ENCODE data around the gene WDFY2. TPM values are rescaled to one million over a fixed set of nuclear protein-coding genes. Genes with fewer than 3 reads are reported as not detected.

Gene WDFY2
- polyA plus RNA-seq, 6 donors from 2014 or later = 7.6 to 13.6 (median 8.0) TPM

- DNase-seq (peak; percentile 25), ATAC-seq (ENCODE audit: low read depth in 2 of 2) (peak; percentile 94)
- H3K9me3 Mint-ChIP-seq = no peaks in the 10 kb centered on the region
- H3K27me3 Mint-ChIP-seq = no peaks in the 10 kb centered on the region
- H3K36me3 Mint-ChIP-seq = peaks cover 0 to 35% of the 10 kb centered on the region in 2 donors
- peaks cover 23 to 44% (median 23%) of the 10 kb centered on the region in 3 donors for H3K4me1 Mint-ChIP-seq
- peak overlapping the region; percentile 74 to 94 (median 88) for H3K27ac Mint-ChIP-seq
- H3K4me3 Mint-ChIP-seq = peak overlapping the region in 7 of 8 donors; percentile 19 to 81 (median 61)
Observed at GRCh38 chr13:51764184-51765141, 180.2 kb downstream of the WDFY2 start.

- no peak for ATAC-seq (ENCODE audit: low read depth in 2 of 2)
- no peak for DNase-seq
- Mint-ChIP-seq H3K36me3 (peaks cover 0 to 29% of the 10 kb centered on the region in 2 donors), H3K9me3 (no peaks in the 10 kb centered on the region), H3K27ac (peak overlapping the region in 5 of 6 donors; percentile 74 to 94 (median 89)), H3K4me1 (peaks cover 23 to 44% (median 23%) of the 10 kb centered on the region in 3 donors), H3K4me3 (peak overlapping the region in 2 of 8 donors; percentile 23 to 62), H3K27me3 (no peaks in the 10 kb centered on the region)
Observed at GRCh38 chr13:51765142-51765515, 180.9 kb downstream of the WDFY2 start.

- Mint-ChIP-seq H3K27ac (peak overlapping the region in 1 of 6 donors; percentile 81), H3K9me3 (no peaks in the 10 kb centered on the region), H3K4me3 (no peak overlapping the region), H3K4me1 (peaks cover 19 to 44% (median 23%) of the 10 kb centered on the region in 3 donors), H3K36me3 (peaks cover 0 to 14% of the 10 kb centered on the region in 2 donors), H3K27me3 (no peaks in the 10 kb centered on the region)
- no peak for ATAC-seq (ENCODE audit: low read depth in 2 of 2)
- DNase-seq = no peak
Observed at GRCh38 chr13:51767100-51767499, 182.8 kb downstream of the WDFY2 start.

GRCh38 chr13:51768378-51768921 lies 184.2 kb downstream of the WDFY2 start:
- DNase-seq (no peak), ATAC-seq (ENCODE audit: low read depth in 2 of 2) (no peak)
- Mint-ChIP-seq H3K4me1 (peaks cover 11 to 30% (median 11%) of the 10 kb centered on the region in 3 donors), H3K36me3 (peaks cover 4 to 8% of the 10 kb centered on the region in 2 donors), H3K27me3 (no peaks in the 10 kb centered on the region), H3K4me3 (peak overlapping the region in 1 of 8 donors; percentile 22), H3K27ac (peak overlapping the region in 1 of 6 donors; percentile 33), H3K9me3 (no peaks in the 10 kb centered on the region)

- H3K27ac Mint-ChIP-seq = no peak overlapping the region
- no peak for DNase-seq
- H3K36me3 Mint-ChIP-seq = peaks cover 4 to 8% of the 10 kb centered on the region in 2 donors
- no peaks in the 10 kb centered on the region for H3K27me3 Mint-ChIP-seq
- ATAC-seq (ENCODE audit: low read depth in 2 of 2) = no peak
- H3K9me3 Mint-ChIP-seq = no peaks in the 10 kb centered on the region
- H3K4me3 Mint-ChIP-seq = peak overlapping the region in 1 of 8 donors; percentile 22
- peaks cover 9 to 25% (median 10%) of the 10 kb centered on the region in 3 donors for H3K4me1 Mint-ChIP-seq
Observed at GRCh38 chr13:51768976-51769375, 184.7 kb downstream of the WDFY2 start.

- Mint-ChIP-seq H3K36me3 (peaks cover 4 to 8% of the 10 kb centered on the region in 2 donors), H3K4me1 (peaks cover 3 to 19% (median 4%) of the 10 kb centered on the region in 3 donors), H3K27ac (peak overlapping the region in 2 of 6 donors; percentile 80 to 92), H3K4me3 (peak overlapping the region in 1 of 8 donors; percentile 31), H3K9me3 (no peaks in the 10 kb centered on the region), H3K27me3 (no peaks in the 10 kb centered on the region)
- ATAC-seq (ENCODE audit: low read depth in 2 of 2) (no peak), DNase-seq (no peak)
Observed at GRCh38 chr13:51769455-51770127, 185.3 kb downstream of the WDFY2 start.

GRCh38 chr13:51770160-51770559 lies 185.9 kb downstream of the WDFY2 start:
- H3K4me1 Mint-ChIP-seq = peaks cover 0 to 15% (median 0%) of the 10 kb centered on the region in 3 donors
- no peak overlapping the region for H3K4me3 Mint-ChIP-seq
- DNase-seq (no peak), ATAC-seq (ENCODE audit: low read depth in 2 of 2) (no peak)
- H3K27ac Mint-ChIP-seq = peak overlapping the region in 2 of 6 donors; percentile 7 to 92
- H3K27me3 Mint-ChIP-seq = no peaks in the 10 kb centered on the region
- H3K9me3 Mint-ChIP-seq = no peaks in the 10 kb centered on the region
- H3K36me3 Mint-ChIP-seq = peaks cover 4 to 8% of the 10 kb centered on the region in 2 donors

- Mint-ChIP-seq H3K4me3 (no peak overlapping the region), H3K36me3 (peaks cover 4 to 8% of the 10 kb centered on the region in 2 donors), H3K9me3 (no peaks in the 10 kb centered on the region), H3K27me3 (no peaks in the 10 kb centered on the region), H3K27ac (peak overlapping the region in 2 of 6 donors; percentile 7 to 32), H3K4me1 (peaks cover 0 to 10% (median 0%) of the 10 kb centered on the region in 3 donors)
- no peak for DNase-seq
- ATAC-seq (ENCODE audit: low read depth in 2 of 2) = peak in 1 of 2 donors; percentile 58
Observed at GRCh38 chr13:51770681-51771417, 186.6 kb downstream of the WDFY2 start.

- Mint-ChIP-seq H3K36me3 (peaks cover 3 to 4% of the 10 kb centered on the region in 2 donors), H3K4me1 (peaks cover 0 to 5% (median 0%) of the 10 kb centered on the region in 3 donors), H3K4me3 (no peak overlapping the region), H3K27ac (peak overlapping the region in 4 of 6 donors; percentile 37 to 68 (median 55)), H3K9me3 (no peaks in the 10 kb centered on the region), H3K27me3 (no peaks in the 10 kb centered on the region)
- ATAC-seq (ENCODE audit: low read depth in 2 of 2) (no peak), DNase-seq (no peak)
Observed at GRCh38 chr13:51771418-51772104, 187.3 kb downstream of the WDFY2 start.

GRCh38 chr13:51772105-51772455 lies 187.8 kb downstream of the WDFY2 start:
- Mint-ChIP-seq H3K9me3 (no peaks in the 10 kb centered on the region), H3K27ac (peak overlapping the region in 2 of 6 donors; percentile 49 to 61), H3K4me3 (no peak overlapping the region), H3K4me1 (peaks cover 0 to 5% (median 0%) of the 10 kb centered on the region in 3 donors), H3K27me3 (no peaks in the 10 kb centered on the region), H3K36me3 (peaks cover 0 to 4% of the 10 kb centered on the region in 2 donors)
- DNase-seq (no peak), ATAC-seq (ENCODE audit: low read depth in 2 of 2) (no peak)

GRCh38 chr13:51772781-51773180 lies 188.5 kb downstream of the WDFY2 start:
- no peak for DNase-seq
- Mint-ChIP-seq H3K27me3 (no peaks in the 10 kb centered on the region), H3K4me1 (peaks cover 0 to 5% (median 0%) of the 10 kb centered on the region in 3 donors), H3K27ac (peak overlapping the region in 1 of 6 donors; percentile 27), H3K9me3 (no peaks in the 10 kb centered on the region), H3K4me3 (no peak overlapping the region), H3K36me3 (peaks cover 0 to 4% of the 10 kb centered on the region in 2 donors)
- no peak for ATAC-seq (ENCODE audit: low read depth in 2 of 2)

GRCh38 chr13:51773515-51773914 lies 189.3 kb downstream of the WDFY2 start:
- DNase-seq = no peak
- peaks cover 0 to 4% of the 10 kb centered on the region in 2 donors for H3K36me3 Mint-ChIP-seq
- no peak for ATAC-seq (ENCODE audit: low read depth in 2 of 2)
- peaks cover 0 to 8% (median 0%) of the 10 kb centered on the region in 3 donors for H3K4me1 Mint-ChIP-seq
- H3K9me3 Mint-ChIP-seq = no peaks in the 10 kb centered on the region
- H3K27me3 Mint-ChIP-seq = no peaks in the 10 kb centered on the region
- H3K4me3 Mint-ChIP-seq = no peak overlapping the region
- H3K27ac Mint-ChIP-seq = peak overlapping the region in 1 of 6 donors; percentile 16
